Activated CD4-positive, alpha-beta T cell treated with anti-CD3 and anti-CD28 coated beads for 24 hours (primary cell): Measurements from ENCODE around the gene C1orf87.

Source experiments
- DNase-seq, 2 donors: peaks; one replicate each; pipeline ENCODE4 v3.0.0-alpha.2; 2020; ENCODE audit warnings: low read depth in 2 of 2

C1orf87 gene, protein sequence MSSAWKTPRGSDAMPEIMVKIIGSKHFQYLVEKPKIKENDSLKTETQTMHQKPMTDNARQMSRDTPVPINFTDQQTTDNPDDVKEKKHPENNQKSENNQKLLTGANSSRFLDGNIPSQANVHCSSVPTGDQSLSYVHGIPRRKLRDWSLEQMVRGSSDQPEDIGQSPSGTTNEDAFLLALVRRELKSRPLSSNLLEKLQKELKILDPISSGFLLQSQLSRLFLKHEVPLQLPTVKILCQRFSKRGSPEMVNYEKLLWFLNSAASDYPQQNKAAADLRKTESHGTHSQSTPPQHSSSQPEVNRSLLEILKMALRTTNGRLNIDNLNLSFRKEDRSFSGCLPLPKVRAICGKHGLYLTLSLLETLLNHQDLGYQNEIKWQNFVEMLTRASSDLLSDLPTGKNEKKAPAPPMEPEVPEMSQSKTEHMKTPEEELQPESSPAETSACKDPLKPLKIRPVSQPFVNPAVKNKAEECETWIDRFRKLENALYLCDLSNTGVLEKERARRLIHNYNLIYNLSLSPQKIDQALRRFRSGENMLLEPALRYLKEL

DNA sequence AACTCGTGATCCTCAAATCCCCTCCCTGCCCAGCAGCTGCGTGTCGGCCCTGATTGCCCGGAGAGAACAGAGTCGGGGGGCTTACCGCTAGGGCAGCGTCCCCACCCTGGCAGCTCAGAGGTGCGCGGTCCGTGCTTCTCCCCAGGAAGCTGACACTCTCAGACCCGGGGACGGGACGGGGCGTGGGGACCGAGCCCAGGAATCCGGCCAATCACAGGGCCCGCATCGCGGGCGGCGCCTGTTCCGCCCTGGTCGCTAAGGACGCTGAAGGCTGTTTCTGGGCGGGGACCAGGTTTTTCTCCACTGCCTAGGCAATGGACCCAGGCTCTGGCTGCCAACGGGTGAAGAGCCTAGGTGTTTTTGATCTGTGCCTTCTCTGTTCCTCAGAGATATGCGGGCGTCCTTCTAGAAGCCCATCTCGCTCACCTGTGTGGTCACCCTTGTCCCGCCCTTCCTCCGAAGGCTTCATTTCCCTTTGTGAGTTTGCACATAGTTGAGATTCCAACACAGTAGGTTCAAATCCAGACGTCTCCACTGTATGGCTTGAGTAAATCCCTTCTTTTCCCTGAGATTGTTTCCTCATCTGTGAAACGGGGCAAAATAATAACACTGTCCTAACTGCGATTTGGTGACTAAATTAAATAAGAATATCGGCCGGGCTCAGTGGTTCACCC is at the start of gene C1orf87:
Gene C1orf87 (minus strand): TSS at position 166 of the 674 bp plus-strand sequence. CDS start 1,127 bp downstream, outside the sequence.
- no peak for DNase-seq

DNA sequence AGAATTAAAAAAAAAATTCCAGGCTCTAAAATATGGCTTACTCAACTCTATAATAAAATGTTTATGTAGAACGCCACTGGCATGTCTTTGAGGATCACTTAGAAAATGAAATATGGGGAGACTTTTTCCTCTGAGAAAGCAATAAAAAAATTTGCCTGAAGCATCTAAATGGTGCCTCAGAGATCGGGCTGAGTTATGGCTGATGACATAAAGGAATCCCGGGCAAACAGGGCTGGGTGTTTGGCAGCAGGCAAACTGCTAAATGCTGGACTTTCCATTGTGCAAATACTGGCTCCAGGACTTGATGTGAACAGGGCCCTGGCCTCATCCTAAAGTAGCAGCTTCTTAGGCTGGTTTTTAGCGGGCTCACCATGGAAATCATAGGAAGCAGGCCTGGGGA is 44.5 kb upstream of the C1orf87 start:
- DNase-seq: no peak

DNA sequence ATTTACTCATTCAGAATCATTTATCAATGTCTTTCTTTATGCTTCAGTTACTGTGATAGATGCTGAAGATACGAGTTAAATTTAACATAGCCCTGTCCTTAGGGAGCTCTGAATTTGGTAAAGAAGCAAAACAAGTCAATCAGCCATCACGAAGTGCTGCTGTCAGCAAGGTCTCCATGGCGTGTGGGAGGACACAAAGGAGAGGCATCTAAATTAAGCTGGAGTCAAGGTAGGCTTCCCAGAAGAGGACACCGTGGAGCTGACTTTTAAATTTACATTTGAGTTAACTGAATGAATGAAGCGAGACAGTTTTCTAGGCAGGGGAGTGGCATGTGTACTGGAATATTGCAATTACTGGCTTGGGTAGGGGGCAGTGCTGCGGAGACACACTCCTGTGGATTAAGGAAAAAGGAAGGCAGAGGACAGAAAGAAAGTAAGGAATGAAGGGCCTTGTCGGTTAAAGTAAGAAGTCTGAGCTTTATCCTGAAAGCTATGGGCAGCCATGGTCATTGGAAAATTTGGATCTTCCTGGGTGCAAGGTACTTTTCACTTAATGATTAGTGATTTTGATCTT is 41.3 kb upstream of the C1orf87 start:
- no peak for DNase-seq

DNA sequence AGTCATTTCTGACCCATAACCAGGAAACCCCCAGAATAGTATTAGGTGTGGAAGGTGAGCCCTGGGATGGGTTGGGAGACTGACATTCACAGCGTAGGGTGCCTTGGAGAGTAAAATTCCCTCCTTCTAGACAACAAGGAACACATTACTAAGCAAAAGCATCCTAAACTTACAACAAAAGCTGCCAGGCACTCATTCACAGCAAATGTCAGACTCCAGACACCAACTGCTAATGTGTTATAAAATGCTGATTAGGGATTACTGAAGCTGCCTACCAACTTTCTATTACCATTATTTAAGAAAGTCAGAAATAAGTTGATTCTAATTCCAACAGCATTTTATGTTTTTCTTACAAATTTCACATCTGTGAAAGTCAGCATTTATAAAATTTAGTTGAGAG is 40.0 kb upstream of the C1orf87 start:
- DNase-seq: no peak

DNA sequence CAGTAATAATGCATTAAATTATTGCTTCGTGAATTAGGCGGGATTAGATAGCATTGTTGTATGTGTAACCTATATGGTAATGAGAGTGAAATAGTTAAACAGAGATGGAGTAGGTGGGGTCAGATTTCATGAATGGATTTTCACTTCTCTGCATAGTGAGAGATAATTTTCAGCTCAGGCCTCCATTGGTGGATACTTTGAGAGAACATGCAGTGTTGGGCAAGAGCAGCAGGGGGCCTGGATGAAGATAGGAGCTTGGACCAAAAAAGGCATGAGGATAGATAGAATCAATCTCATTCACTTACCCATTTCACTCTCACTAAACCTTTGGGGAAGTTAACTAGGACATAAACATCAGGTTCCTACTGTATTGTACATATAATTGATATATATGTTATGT is 39.5 kb upstream of the C1orf87 start:
- DNase-seq: no peak

DNA sequence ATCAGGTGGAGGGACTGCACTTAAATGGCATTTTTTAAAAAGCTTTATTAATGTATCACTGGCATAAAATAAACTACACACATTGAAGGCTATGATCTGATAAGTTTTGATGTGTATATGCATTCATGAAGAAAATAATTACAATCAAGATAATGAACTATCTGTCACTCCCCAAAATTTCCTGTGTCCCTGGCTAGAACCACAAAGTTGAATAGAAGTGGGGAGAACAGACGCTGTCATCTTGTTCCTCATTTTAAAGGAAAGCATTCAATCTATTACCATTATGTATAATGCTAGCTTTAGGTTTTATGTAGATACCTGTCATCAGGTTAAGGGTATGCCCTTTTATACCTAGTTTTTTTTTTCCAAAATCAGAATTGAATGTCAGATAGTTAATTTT is 38.1 kb upstream of the C1orf87 start:
- DNase-seq: no peak

DNA sequence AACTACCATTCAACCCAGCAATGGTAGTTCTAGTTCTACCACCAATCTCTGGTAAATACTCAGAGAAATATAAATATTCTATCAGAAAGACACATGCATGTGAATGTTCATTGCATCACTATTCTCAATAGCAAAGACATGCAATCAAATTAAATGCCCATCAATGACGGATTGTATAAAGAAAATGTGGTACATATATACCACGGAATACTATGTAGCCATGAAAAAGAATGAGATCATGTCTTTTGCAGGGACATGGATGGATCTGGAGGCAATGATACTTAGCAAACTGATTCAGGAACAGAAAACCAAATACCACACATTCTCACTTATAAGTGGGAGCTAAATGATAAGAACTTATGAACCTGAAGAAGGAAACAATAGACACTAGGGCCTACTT is 37.5 kb upstream of the C1orf87 start:
- no peak for DNase-seq

DNA sequence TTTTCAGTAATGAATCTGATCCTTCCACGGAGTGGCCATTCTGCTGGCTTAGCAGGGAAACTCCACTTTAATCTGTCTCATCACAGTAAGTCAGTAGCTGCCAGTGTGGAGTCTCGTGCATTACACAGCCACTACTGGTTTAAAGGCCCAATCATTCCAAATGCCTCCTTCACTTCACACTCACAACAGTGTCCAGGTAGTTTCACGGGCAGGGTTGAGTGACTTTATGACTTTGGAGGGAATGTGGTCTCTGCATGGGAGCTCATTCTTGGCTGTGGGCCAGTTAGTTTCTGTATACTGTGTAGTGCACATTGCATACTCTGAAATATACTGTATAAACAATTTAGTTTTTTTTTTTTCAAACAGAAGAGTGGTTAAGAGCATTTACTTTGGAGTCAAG is 34.6 kb upstream of the C1orf87 start:
- no peak for DNase-seq

DNA sequence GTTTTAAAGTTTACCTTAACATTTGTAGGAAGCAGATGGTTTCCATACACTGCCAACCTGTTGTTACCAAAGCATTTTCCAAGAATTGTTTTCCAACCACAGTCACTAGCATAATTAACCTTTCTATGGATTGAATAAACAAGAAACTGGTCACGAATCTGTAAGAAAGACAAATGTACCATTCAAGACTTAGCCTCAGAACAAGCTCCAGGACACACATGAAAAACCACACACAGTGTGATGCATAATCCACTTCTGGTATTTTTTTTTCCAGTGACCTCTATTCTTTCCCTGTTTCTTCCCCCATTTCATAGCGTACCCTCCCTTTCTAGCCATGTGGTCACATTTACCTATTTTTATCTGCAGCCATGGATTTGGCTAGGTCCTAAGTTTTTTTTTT is 29.6 kb upstream of the C1orf87 start:
- DNase-seq: no peak

DNA sequence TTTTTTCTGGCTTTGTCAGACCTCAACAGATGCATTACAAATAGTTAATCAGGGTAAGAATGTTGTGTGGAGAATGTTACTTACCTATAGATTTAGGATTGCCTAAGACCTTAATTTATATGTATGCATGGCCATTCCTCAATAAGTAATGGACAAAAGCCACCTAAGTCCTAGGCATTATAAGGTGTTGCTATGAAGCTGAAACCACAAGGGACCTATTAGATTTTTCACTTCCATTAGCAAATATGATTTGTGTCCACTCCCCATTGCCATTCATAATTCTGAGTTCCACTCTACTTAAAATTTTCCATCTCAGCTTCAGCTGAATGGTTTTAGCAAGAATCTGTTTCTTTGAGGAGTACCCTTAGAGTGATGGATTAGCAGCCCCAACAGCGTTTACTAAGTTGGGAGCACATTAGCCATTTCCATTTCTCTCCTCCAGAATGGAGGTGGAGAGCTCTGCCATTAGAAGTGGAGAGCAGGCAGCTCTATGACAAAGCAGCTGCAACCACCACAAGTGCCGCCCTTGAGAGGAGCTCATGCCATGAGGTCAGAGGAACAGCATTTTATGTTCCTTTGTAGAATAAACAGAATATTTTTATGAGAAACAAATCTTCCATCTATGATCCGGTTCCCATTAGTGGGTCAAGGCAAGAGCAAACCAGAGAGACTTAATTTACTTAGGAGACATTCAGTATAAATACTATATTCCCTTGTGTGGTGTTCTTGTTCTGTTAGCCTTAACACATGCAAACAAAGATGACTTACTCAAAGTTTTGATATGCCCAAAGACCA is 28.9 kb upstream of the C1orf87 start:
- no peak for DNase-seq

DNA sequence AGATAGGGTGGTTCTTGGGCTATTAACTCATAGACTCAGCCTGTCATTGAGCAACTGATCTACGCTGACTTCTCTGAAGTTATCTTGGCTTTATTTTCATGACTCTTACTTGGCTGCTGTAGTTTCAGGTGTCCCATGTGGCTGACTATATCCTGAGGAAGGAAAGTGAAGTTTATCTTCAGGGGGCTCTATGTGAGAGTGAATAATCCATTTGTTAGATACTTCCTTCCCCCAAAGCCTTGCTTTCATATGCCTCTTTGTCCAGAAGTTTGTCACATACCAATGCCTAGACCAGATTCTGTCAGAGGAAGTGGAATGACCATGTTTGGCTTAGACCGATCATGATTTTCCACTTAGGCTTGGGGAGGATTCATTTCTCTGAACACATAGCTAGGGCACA is 27.9 kb upstream of the C1orf87 start:
- DNase-seq: no peak

DNA sequence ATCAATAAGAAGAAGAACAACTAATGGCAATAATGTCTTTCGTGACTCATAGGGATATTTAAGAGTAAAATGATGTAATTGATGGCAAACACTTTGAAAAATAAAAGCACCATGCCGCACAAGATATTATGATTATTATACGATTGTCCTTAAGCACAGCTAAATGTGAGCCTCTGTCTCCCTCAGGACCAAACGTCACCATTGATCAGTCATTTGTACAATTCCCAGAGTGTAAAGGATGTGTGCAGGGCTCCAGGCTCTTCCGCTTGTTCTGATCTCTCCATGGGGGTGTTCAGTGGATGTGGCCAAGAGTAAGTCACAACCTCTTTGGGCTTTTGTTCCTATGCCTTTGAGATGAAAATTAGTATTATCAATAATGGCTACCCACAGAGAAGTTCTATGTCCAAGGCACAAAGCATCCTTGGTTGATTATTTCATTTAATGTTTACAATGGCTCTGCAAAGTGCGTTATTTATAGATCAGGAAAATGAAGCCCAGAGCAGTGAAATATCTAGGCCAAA is 17.7 kb upstream of the C1orf87 start:
- DNase-seq: no peak

DNA sequence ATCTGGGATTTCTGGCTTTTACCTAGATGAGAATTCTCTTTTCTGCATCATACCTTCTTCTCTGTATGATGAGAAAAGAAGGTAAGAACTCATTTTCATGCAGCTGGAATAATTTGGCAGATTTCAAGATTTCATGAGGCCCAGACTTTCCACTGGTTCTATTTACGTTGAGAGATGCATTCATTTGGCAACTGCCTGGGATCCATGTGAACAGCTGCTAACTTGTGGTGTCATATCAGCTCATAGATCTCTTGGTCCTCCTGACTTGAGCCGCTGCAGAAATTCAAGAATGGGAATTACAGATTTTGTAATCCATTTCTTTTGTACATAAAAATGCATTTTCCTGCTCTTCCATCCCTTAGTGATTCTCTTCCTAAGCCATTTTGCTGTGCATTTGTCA is 17.1 kb upstream of the C1orf87 start:
- no peak for DNase-seq

DNA sequence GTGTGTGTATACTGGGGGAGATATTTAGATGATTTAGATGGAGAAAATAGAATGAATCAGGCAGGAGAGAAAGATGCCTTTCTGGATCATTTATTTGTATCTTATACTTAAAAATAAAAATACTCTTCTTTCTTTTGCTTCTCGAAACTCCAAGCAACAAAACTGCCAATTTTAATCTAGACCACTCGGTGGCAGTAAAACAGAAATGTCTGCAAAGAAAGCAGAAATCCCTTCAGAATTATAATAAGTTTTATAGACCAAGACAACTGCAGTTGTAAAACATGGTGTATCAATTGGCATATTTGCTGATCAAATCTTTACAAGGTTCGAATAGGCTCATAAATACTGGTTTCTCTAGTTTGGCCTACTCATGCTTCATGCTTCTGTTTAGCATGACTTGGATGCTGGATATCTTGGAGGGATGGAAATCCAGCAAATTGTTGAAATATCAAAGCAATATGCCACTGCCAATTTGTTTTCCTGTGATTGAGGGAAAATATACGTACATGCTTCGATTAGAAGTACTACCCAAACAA is 15.1 kb upstream of the C1orf87 start:
- DNase-seq: no peak

DNA sequence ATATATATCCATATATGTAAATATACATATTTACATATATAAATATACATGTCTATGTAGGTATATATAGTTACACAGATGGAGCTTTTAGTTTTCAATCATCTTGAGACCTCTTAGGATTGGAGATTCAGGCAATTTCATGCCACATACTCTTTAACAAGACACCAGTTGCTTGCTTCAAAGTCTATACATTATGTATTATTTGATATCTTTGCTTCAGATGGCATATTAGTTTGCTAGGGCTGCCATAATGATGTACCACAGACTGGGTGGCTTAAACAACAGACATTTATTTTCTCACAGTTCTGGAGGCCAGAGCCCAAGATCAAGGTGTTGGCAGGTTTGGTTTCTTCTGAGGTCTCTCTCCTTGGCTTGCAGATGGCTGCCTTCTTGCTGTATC is 14.1 kb upstream of the C1orf87 start:
- DNase-seq: no peak

DNA sequence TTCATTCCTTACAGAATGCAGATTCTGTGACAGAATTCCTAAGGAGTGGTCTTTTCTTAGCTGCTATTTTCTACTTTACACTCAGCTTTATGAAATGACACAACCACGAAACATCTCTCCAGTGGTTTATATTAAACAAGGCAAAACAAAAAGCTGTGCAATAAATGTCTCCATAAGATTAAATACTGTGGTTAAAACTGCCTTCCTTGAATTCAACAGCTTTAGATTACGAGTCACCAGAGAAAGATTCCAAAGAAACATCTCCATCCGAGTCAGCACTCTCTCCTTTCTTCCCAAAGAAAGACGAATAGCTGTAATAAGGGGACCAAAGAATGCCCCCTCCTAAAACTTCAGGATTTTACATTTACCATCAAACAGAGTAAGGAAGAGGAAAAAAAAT is 4.6 kb upstream of the C1orf87 start:
- no peak for DNase-seq

DNA sequence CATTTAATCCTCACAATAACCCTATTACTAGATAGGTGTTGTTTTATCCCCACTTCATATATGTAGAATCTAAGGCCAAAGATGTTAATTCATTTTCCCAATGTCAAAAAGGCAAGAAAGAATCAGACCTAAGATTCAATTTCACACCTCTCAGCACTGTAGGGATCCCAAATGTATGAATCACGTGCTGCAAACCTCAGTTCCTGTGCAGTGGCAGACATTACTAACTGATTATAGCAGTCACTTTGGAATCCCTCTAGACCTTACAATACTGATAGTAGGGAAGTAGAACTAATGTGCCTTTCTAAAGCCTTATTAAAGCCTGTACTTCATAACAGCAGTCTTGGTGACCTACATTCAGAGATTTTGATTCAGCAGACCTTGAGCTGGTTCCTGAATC is 2.3 kb downstream of the C1orf87 start:
- no peak for DNase-seq

DNA sequence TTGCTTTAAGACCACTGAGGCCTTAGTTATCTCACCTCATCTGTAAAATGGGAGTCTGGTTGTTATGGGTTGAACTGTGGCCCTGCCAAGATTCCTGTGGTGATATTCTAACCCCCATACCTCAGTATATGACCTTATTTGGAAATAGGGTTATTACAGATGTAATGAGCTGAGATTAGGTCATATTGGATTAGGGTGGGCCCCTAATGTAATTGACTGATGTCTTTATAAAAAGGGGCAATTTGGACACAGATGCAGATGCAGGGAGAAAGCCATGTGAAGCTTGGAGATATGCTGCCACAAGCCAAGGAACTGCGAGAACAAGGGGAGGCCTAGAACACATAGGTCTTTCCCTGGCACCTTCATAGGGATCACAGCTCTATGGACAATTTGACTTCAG is 3.9 kb downstream of the C1orf87 start:
- DNase-seq: no peak

DNA sequence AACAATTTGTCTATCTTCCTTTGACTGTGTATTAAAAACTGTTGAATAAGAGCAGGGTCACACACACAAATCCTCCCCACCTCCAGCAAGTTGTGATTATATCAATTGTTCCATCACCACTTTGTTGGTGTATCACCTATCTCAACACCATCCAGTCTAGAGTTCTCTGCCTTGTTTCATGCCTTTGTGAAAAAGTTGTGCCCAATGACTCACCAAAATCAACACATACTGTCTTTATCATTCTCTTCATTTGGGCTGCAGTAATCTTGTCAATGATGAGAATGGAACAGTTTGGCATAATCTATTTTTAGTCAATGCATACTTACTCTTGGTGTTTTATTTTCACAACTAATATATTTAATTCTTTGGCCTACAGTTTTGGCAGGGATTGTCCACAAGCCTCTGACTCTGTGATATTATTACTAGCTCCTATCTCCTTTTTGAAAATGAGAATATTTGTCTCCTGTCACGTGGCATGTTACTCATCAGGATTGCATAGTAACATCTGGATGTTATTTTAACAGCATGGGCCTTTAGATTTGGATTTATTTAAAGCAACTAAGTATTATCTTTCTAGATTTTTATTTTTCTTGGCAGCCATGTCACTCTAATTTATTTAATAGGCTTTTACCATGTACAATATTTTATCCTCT is 5.1 kb downstream of the C1orf87 start:
- DNase-seq: no peak

DNA sequence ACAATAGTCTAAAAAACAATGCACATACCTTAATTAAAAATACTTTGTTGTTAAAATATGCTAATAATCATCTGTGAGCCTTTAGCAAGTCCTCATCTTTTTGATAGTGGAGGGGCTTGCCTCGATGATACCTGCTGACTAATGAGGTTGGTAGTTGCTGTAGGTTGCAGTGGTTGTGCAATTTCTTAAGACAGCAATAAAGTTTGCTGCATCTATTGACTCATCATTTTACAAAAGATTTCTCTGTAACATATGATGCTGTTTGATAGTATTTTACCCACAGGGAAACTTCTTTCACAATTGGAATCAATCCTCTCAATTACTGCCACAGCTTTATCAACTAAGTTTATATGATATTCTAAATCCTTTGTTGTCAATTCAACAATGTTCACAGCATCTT is 7.6 kb downstream of the C1orf87 start:
- DNase-seq: no peak

DNA sequence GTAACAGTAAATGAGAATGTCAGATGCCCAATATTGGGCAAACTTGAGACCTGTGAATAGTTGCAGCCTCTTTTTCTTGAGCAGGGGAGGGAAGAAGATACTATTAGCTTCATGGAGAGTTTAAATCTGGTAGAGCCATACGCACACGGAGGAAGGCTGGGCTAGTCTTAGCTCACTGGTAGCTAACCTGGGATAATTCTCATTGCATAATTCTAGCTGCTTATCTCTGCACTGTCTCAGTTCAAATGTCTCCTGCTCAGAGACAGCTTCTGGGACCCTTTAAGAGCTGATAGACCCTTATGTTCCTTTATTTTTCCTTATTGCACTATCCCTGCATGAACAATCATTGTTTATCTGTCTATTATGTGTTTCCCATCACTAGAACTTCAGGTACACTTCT is 8.4 kb downstream of the C1orf87 start:
- DNase-seq: no peak
